B cell (primary cell): Measurements from ENCODE around the gene AGAP1.

Experiments
- EZH2 ChIP-seq: IDR thresholded peaks from 2 replicates; pipeline ENCODE4 v1.6.1; 2012; ENCODE audit warnings: borderline replicate concordance, low read depth, mild to moderate bottlenecking, moderate library complexity, low read length; ENCODE audit not compliant: insufficient read depth, poor library complexity, severe bottlenecking
- TF ChIP-seq, protein P1 (sequence below): fragments of 200-600 bp; IDR thresholded peaks from one replicate; pipeline ENCODE4 v1.8.0; 2022; ENCODE audit warnings: antibody characterized with exemption, mild to moderate bottlenecking

DNA sequence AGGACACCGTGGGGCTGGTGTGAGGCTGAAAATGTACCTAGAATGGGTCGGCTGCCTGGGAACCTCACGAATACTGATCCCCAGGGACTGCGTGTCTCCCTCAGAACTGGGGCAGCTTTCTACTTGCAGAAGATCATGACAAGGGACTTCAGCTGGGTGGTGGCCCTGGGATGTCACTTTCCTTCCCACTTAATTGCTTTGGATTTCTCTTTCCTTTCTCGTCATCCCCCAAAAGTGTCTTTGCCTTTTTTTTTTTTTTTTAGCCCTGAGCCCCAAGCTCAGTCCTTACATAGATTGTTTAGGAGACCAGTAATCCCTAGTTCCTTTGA, 395.4 kb downstream of the AGAP1 start:
- TF ChIP-seq, protein P1, sequence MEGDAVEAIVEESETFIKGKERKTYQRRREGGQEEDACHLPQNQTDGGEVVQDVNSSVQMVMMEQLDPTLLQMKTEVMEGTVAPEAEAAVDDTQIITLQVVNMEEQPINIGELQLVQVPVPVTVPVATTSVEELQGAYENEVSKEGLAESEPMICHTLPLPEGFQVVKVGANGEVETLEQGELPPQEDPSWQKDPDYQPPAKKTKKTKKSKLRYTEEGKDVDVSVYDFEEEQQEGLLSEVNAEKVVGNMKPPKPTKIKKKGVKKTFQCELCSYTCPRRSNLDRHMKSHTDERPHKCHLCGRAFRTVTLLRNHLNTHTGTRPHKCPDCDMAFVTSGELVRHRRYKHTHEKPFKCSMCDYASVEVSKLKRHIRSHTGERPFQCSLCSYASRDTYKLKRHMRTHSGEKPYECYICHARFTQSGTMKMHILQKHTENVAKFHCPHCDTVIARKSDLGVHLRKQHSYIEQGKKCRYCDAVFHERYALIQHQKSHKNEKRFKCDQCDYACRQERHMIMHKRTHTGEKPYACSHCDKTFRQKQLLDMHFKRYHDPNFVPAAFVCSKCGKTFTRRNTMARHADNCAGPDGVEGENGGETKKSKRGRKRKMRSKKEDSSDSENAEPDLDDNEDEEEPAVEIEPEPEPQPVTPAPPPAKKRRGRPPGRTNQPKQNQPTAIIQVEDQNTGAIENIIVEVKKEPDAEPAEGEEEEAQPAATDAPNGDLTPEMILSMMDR, result no peak
- no peak for TF ChIP-seq EZH2
